ENCODE results near the gene RCVRN.

- TF ChIP-seq CTCF (IDR thresholded peaks at IDR 0.05) (no peak), POLR2A (IDR thresholded peaks at IDR 0.05) (no peak)
These were observed 13.3 kb upstream of the RCVRN start for GRCh38 chr17:9918352-9918751.

Data from testis (tissue), 2 donors.